GM12878 (cell line): Measurements from ENCODE around the gene SERPINB10. TPM values are rescaled to one million over a fixed set of nuclear protein-coding genes. Genes with fewer than 3 reads are reported as not detected.

Experiments
- ATAC-seq: fragments of 200-7000 bp; cut with Tn5 transposase; 3 replicates; pipeline ENCODE4 v1.9.1; 2020; ENCODE audit warnings: mild to moderate bottlenecking, moderate library complexity
- BruUV-seq: library from RNA; stranded (reverse); fragments of 400-500 nt; replicated peaks from 2 replicates; lab custom pipeline; 2021; lab: Mats Ljungman, UMichigan
- CTCF ChIA-PET: fragments of 300-600 bp; sonication (Branson Sonifier 250); formaldehyde crosslinking; extraction: SDS; loops from one replicate; lab custom pipeline; 2021; ENCODE audit warnings: inconsistent platforms; lab: Yijun Ruan, JAX
- POLR2A ChIA-PET: fragments of 350-600 bp; formaldehyde crosslinking; extraction: SDS; loops from one replicate; lab custom pipeline; 2021; ENCODE audit warnings: inconsistent platforms; lab: Charles Lee
- RAD21 ChIA-PET: fragments of 300-600 bp; sonication (Branson Sonifier 250); formaldehyde crosslinking; loops from one replicate; lab custom pipeline; 2023; ENCODE audit warnings: antibody characterized with exemption; ENCODE audit not compliant: unreplicated experiment; lab: Charles Lee
- SMC1A ChIA-PET: fragments of 300-600 bp; sonication (Branson Sonifier 250); formaldehyde crosslinking; loops from one replicate; lab custom pipeline; 2023; ENCODE audit not compliant: unreplicated experiment, uncharacterized antibody; lab: Charles Lee
- DNase-seq: peaks from one replicate; pipeline ENCODE4 v3.0.0-alpha.2; 2011; ENCODE audit warnings: low read depth, low spot score
- FAIRE-seq: peaks from 3 replicates; lab custom pipeline; 2011; peaks lifted over from hg19 to GRCh38; lab: Jason Lieb, UNC
- H2AFZ ChIP-seq: 2 replicates; pipeline ENCODE4 v1.6.0; 2011; ENCODE audit warnings: low read depth, low read length, control low read depth; ENCODE audit not compliant: control insufficient read depth
- H3K27ac ChIP-seq: 2 replicates; pipeline ENCODE4 v1.5.1; 2011; ENCODE audit warnings: control low read depth; ENCODE audit not compliant: control insufficient read depth, insufficient read depth
- H3K27me3 ChIP-seq, 2 experiments: replicated peaks in 1 of 2; 2 replicates each; pipeline versions ENCODE4 v1.6.0 to v1.6.1; 2011; ENCODE audit warnings: low read length in 1 of 2; ENCODE audit not compliant: control insufficient read depth in 2 of 2, insufficient read depth in 2 of 2
- H3K36me3 ChIP-seq, 2 experiments: 2 replicates each; pipeline ENCODE4 v1.5.1; 2011; ENCODE audit warnings: low read length in 1 of 2; ENCODE audit not compliant: control insufficient read depth in 2 of 2, insufficient read depth in 2 of 2
- H3K4me1 ChIP-seq: 2 replicates; pipeline ENCODE4 v1.6.1; 2011; ENCODE audit warnings: mild to moderate bottlenecking, low read length, moderate library complexity, mixed read lengths; ENCODE audit not compliant: control insufficient read depth, insufficient read depth
- H3K4me2 ChIP-seq: 2 replicates; pipeline ENCODE4 v1.6.0; 2011; ENCODE audit warnings: control low read depth; ENCODE audit not compliant: control insufficient read depth, insufficient read depth
- H3K4me3 ChIP-seq: fragments of 200-600 bp; sonication (generic); 2 replicates; pipeline ENCODE4 v1.5.1; 2016
- H3K79me2 ChIP-seq: 2 replicates; pipeline ENCODE4 v1.6.0; 2011; ENCODE audit warnings: low read length; ENCODE audit not compliant: control insufficient read depth, insufficient read depth
- H3K9ac ChIP-seq: 2 replicates; pipeline ENCODE4 v1.8.0; 2011; ENCODE audit warnings: low read length, control low read depth, mixed read lengths; ENCODE audit not compliant: control insufficient read depth, insufficient read depth
- H3K9me3 ChIP-seq: replicated peaks from 3 replicates; pipeline ENCODE4 v1.5.1; 2011; ENCODE audit warnings: mild to moderate bottlenecking, low read length; ENCODE audit not compliant: control insufficient read depth, insufficient read depth
- H4K20me1 ChIP-seq: 2 replicates; pipeline ENCODE4 v1.6.0; 2011; ENCODE audit not compliant: control insufficient read depth, insufficient read depth
- CBX5 ChIP-seq: sonication (generic); IDR thresholded peaks from 2 replicates; pipeline ENCODE4 v1.6.1; 2016; ENCODE audit warnings: low read depth, moderate library complexity, mild to moderate bottlenecking, inconsistent platforms
- CREB1 ChIP-seq: IDR thresholded peaks from 2 replicates; pipeline ENCODE4 v1.6.1; 2012; ENCODE audit warnings: low read depth, mild to moderate bottlenecking, inconsistent platforms
- DPF2 ChIP-seq: fragments of 450-650 bp; IDR thresholded peaks from 2 replicates; pipeline ENCODE4 v1.6.1; 2017; ENCODE audit warnings: mild to moderate bottlenecking
- EZH2 ChIP-seq: IDR thresholded peaks from 2 replicates; pipeline ENCODE4 v1.6.1; 2012; ENCODE audit warnings: low read depth, mild to moderate bottlenecking, control low read depth, inconsistent platforms, low read length, borderline replicate concordance; ENCODE audit not compliant: control insufficient read depth
- HDAC6 ChIP-seq: fragments of 200-600 bp; sonication (generic); IDR thresholded peaks from one replicate; pipeline ENCODE4 v1.8.0; 2017; ENCODE audit warnings: antibody characterized with exemption; ENCODE audit not compliant: unreplicated experiment
- PAX8 ChIP-seq: fragments of 450-650 bp; IDR thresholded peaks from 2 replicates; pipeline ENCODE4 v1.6.1; 2017; ENCODE audit warnings: mild to moderate bottlenecking, moderate library complexity
- SREBF2 ChIP-seq: IDR thresholded peaks from 2 replicates; pipeline ENCODE4 v1.6.1; 2012; ENCODE audit warnings: mild to moderate bottlenecking, low read length
- SUPT20H ChIP-seq: IDR thresholded peaks from 2 replicates; pipeline ENCODE4 v1.6.1; 2011; ENCODE audit warnings: low read depth, mild to moderate bottlenecking, low read length, moderate library complexity, borderline replicate concordance; ENCODE audit not compliant: control insufficient read depth
- WGBS: methylation state at CpG from one replicate; pipeline ENCODE4 v1.1.6; 2016; ENCODE audit warnings: low lambda C conversion rate; ENCODE audit not compliant: insufficient replicate concordance, insufficient coverage; ENCODE audit errors: missing lambda C conversion rate; 5-methylcytosine and 5-hydroxymethylcytosine counted together
- in situ Hi-C: fragments of 300-500 bp; cut with MboI; formaldehyde crosslinking; loops from 9 replicates; pipeline ENCODE4 v1.14.3; 2018; ENCODE audit warnings: mixed read lengths
- intact Hi-C: fragments of 100-400 bp; cut with micrococcal nuclease; formaldehyde crosslinking; loops from one replicate; pipeline ENCODE4 v1.14.2; 2022; ENCODE audit not compliant: unreplicated experiment
- polyA plus RNA-seq, 11 experiments: library from polyadenylated mRNA; depleted of rRNA in 4 of 11; unstranded in 6 of 11; stranded (reverse) in 5 of 11; fragments of >200 nt; fragmentation: Nextera tagmentation in 4 of 11; fragmentation: Illumina TruSeq in 1 of 11; extraction: Ambion mirVana in 4 of 11; extraction: Trizol in 1 of 11; gene quantifications; 1 replicate in 1 of 11; 2 replicates in 10 of 11; pipeline versions ENCODE4 v1.2.1 to v1.2.3, GENCODE V29; 2011 to 2016; ENCODE audit warnings: inconsistent platforms in 2 of 11, missing spikeins in 2 of 11, low read depth in 1 of 11
- total RNA-seq, 4 experiments: library from RNA; depleted of rRNA in 3 of 4; stranded (reverse); fragments of >200 nt in 3 of 4; fragmentation: Illumina TruSeq in 1 of 4; extraction: Trizol in 1 of 4; gene quantifications; 2 replicates each; pipeline versions ENCODE4 v1.2.1 to v1.2.3, GENCODE V29; 2013 to 2021
- TF ChIP-seq, protein P1 (sequence below): fragments of 450-650 bp; formaldehyde crosslinking; IDR thresholded peaks from 2 replicates; pipeline ENCODE4 v1.4.0; 2020; ENCODE audit warnings: mild to moderate bottlenecking, moderate library complexity
- TF ChIP-seq, protein P2 (sequence below): fragments of 450-650 bp; formaldehyde crosslinking; IDR thresholded peaks from 2 replicates; pipeline ENCODE4 v1.5.0; 2022; ENCODE audit warnings: mild to moderate bottlenecking, missing genetic modification characterization

Gene SERPINB10
- total and polyA plus RNA-seq, 10 of the 15 experiments (the other 5 are each of a cell fraction or from before 2014, with no cell fraction given): 12.0 to 83.5 (median 24.1) TPM

DNA sequence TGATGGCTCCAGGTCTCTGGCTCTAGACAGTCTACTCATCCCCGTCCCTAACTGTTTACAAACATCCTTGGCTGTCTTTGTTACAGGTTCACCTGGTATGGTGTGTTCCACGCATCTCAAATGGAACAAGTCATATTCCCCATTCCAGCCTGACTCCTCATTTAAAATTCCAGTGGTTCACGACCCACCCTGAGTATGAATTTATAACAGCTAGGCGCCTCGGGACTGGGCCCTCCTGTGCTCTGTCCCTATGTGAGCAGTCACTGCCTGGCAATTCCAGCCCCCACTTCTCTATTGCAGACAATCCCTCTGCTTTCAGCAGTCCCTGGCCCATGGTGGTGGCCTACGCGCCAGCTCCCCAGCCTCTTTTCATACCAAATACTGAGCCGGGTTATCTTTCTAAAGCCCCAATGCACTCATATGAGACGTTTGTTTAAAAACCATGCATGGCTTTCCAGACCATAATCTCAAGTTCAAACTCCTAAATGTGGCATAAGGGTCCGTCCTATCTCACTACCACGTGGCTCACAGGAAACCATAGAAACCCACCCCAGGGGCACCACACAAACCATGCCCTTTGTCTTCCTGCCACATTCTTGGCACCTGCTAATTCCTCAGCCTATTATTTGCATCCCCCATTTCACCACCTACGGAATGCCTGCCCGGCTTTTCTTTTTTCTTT is 63.7 kb downstream of the SERPINB10 start:
- FAIRE-seq (no peak), DNase-seq (no peak)
- intact Hi-C loops (loop anchor here (2.0 kb wide), 1 partner anchor 21 kb away; no protein-coding TSS in a partner anchor), in situ Hi-C loops (no loop called here)
- ChIA-PET RAD21 (no interaction called here), POLR2A (no interaction called here), CTCF (no interaction called here)
- no peak overlapping the region for H2AFZ ChIP-seq
- BruUV-seq: no TSS peak
- H3K4me2 ChIP-seq: 0 out of 2 replicates have a peak overlapping the region, but pooled peaks have one; percentile 62
- H4K20me1 ChIP-seq: no peaks in the 10 kb centered on the region
- peaks cover 1% of the 10 kb centered on the region; the same call in 1 of the 3 replicates for H3K9me3 ChIP-seq
- H3K4me1 ChIP-seq: peaks cover 6% of the 10 kb centered on the region; the same call in 1 of the 2 replicates
- TF ChIP-seq CBX5 (no peak), EZH2 (no peak), SUPT20H (no peak), SREBF2 (no peak), DPF2 (no peak)
- TF ChIP-seq, all 136 proteins: peak for 0
- Histone ChIP-seq H3K27ac (no peak overlapping the region), H3K36me3 (peaks cover 0 to 1% of the 10 kb centered on the region in 2 experiments; a peak in 1 of 4 replicates), H3K27me3 (no peaks in the 10 kb centered on the region), H3K4me3 (peak overlapping the region; percentile 81), H3K9ac (no peak overlapping the region), H3K79me2 (peaks cover 17% of the 10 kb centered on the region)
- ATAC-seq: no peak
- WGBS: 83% methylated on average over 13 of the region's 13 CpGs
- SMC1A ChIA-PET: no interaction called here

DNA sequence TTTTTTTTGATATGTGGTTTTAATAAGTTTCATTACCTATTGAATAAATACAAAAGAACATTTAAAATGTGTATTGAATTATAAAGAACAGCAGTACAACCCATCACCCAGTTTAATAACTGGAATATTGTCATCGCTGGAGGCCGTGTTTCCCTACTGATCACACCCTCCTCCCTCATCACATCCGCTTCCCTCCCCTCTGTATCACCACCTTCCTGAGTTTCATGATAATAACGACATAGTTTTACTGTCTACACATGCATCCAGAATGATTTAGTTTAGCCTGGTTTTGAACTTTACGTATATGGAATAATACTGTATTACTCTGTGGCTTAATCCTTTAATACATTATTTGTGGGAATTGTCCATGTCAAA is 64.2 kb downstream of the SERPINB10 start:
- intact Hi-C loops: no loop called here
- no peak for ATAC-seq
- no peak for DNase-seq
- Histone ChIP-seq H3K9ac (no peak overlapping the region), H3K27ac (no peak overlapping the region), H3K27me3 (no peaks in the 10 kb centered on the region), H4K20me1 (no peaks in the 10 kb centered on the region), H3K4me2 (no peak overlapping the region), H3K9me3 (peaks cover 1% of the 10 kb centered on the region; the same call in 1 of the 3 replicates), H3K79me2 (peaks cover 19% of the 10 kb centered on the region), H3K4me3 (no peak overlapping the region), H3K36me3 (peaks cover 0 to 1% of the 10 kb centered on the region in 2 experiments; a peak in 1 of 4 replicates), H2AFZ (no peak overlapping the region), H3K4me1 (peaks cover 6% of the 10 kb centered on the region; the same call in 1 of the 2 replicates)
- WGBS: 89% methylated on average over 5 of the region's 5 CpGs
- BruUV-seq: no TSS peak
- in situ Hi-C loops: no loop called here
- ChIA-PET POLR2A (no interaction called here), CTCF (interaction anchor here (1.0 kb wide), 3 partner anchors 9 to 21 kb away, joined by 3 read pairs; no protein-coding TSS in a partner anchor), RAD21 (no interaction called here), SMC1A (no interaction called here)
- no peak for FAIRE-seq
- TF ChIP-seq HDAC6: no peak
- TF ChIP-seq PAX8: no peak
- no peak for TF ChIP-seq CREB1
- TF ChIP-seq, protein P1, sequence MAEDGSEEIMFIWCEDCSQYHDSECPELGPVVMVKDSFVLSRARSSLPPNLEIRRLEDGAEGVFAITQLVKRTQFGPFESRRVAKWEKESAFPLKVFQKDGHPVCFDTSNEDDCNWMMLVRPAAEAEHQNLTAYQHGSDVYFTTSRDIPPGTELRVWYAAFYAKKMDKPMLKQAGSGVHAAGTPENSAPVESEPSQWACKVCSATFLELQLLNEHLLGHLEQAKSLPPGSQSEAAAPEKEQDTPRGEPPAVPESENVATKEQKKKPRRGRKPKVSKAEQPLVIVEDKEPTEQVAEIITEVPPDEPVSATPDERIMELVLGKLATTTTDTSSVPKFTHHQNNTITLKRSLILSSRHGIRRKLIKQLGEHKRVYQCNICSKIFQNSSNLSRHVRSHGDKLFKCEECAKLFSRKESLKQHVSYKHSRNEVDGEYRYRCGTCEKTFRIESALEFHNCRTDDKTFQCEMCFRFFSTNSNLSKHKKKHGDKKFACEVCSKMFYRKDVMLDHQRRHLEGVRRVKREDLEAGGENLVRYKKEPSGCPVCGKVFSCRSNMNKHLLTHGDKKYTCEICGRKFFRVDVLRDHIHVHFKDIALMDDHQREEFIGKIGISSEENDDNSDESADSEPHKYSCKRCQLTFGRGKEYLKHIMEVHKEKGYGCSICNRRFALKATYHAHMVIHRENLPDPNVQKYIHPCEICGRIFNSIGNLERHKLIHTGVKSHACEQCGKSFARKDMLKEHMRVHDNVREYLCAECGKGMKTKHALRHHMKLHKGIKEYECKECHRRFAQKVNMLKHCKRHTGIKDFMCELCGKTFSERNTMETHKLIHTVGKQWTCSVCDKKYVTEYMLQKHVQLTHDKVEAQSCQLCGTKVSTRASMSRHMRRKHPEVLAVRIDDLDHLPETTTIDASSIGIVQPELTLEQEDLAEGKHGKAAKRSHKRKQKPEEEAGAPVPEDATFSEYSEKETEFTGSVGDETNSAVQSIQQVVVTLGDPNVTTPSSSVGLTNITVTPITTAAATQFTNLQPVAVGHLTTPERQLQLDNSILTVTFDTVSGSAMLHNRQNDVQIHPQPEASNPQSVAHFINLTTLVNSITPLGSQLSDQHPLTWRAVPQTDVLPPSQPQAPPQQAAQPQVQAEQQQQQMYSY (CRISPR knock-in tag): no peak
- TF ChIP-seq, protein P2, sequence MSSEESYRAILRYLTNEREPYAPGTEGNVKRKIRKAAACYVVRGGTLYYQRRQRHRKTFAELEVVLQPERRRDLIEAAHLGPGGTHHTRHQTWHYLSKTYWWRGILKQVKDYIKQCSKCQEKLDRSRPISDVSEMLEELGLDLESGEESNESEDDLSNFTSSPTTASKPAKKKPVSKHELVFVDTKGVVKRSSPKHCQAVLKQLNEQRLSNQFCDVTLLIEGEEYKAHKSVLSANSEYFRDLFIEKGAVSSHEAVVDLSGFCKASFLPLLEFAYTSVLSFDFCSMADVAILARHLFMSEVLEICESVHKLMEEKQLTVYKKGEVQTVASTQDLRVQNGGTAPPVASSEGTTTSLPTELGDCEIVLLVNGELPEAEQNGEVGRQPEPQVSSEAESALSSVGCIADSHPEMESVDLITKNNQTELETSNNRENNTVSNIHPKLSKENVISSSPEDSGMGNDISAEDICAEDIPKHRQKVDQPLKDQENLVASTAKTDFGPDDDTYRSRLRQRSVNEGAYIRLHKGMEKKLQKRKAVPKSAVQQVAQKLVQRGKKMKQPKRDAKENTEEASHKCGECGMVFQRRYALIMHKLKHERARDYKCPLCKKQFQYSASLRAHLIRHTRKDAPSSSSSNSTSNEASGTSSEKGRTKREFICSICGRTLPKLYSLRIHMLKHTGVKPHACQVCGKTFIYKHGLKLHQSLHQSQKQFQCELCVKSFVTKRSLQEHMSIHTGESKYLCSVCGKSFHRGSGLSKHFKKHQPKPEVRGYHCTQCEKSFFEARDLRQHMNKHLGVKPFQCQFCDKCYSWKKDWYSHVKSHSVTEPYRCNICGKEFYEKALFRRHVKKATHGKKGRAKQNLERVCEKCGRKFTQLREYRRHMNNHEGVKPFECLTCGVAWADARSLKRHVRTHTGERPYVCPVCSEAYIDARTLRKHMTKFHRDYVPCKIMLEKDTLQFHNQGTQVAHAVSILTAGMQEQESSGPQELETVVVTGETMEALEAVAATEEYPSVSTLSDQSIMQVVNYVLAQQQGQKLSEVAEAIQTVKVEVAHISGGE: no peak
